H1 (cell line): ENCODE measurements around the gene RIMS3. TPM values are rescaled to one million over a fixed set of nuclear protein-coding genes. Genes with fewer than 3 reads are reported as not detected.

ENCODE experiments used
- BCL11A ChIP-seq, 2 experiments: IDR thresholded peaks; one replicate each; pipeline ENCODE4 v1.6.1; 2011; ENCODE audit warnings: low read depth in 2 of 2, low read length in 2 of 2, mild to moderate bottlenecking in 2 of 2
- SAP30 ChIP-seq: fragments of 300-600 bp; sonication (generic); IDR thresholded peaks from 2 replicates; pipeline ENCODE4 v1.7.1; 2012; ENCODE audit warnings: low read length, moderate library complexity, mild to moderate bottlenecking, inconsistent platforms; ENCODE audit not compliant: insufficient read depth, insufficient replicate concordance
- SP1 ChIP-seq: IDR thresholded peaks from 2 replicates; pipeline ENCODE4 v1.6.1; 2011; ENCODE audit warnings: low read depth, low read length
- SRF ChIP-seq: IDR thresholded peaks from 2 replicates; pipeline ENCODE4 v1.6.1; 2011; ENCODE audit warnings: mild to moderate bottlenecking, low read depth, low read length, moderate library complexity
- polyA plus RNA-seq, 7 experiments: library from polyadenylated mRNA; depleted of rRNA in 3 of 7; stranded (reverse) in 5 of 7; unstranded in 2 of 7; fragments of >200 nt in 5 of 7; fragments of 200-250 nt in 2 of 7; gene quantifications; 1 replicate in 5 of 7; 2 replicates in 1 of 7; 4 replicates in 1 of 7; pipeline versions ENCODE4 v1.2.1 to v1.2.3, GENCODE V29; 2011 to 2013; ENCODE audit warnings: missing spikeins in 2 of 7, mixed read lengths in 2 of 7
- total RNA-seq: library from RNA; stranded (reverse); fragmentation: NEBNext Ultra II Directional; extraction: Animal tissue kit (Norgen Biotek cat#: 25700); gene quantifications from 2 replicates; pipeline ENCODE4 v1.2.1, GENCODE V29; 2021

RIMS3 gene
- total and polyA plus RNA-seq, 2 of the 8 experiments (the other 6 are each of a cell fraction or from before 2014, with no cell fraction given), result 13.3 to 20.6 TPM

DNA sequence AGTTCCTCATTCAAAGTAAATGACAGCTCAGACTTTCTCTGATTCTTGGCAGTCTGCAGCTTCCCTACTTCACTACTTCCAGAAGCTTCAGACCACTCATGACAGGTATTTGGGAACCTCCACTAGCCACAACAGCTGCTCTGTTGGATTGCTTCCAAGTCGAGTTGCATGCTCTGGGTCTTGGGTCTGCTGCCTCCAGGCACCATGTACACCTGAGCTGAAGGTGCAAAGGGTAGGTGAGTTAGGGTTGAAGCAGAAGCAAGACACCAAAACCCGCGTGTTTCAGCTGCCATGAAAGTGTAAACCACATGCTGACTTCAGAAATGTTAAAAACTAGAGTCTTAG is 71.3 kb downstream of the RIMS3 start (continued):
- TF ChIP-seq SP1 (no peak), SRF (no peak), BCL11A (IDR thresholded peaks at IDR 0.05; ENCODE audit: low read depth in 2 of 2, low read length in 2 of 2) (no peak), SAP30 (no peak)
- TF ChIP-seq, all 59 proteins: peak for 0
